PC-9 (cell line): ENCODE results near the gene KIF2C. TPM values are rescaled to one million over a fixed set of nuclear protein-coding genes. Genes with fewer than 3 reads are reported as not detected.

Source experiments
- BruUV-seq: library from RNA; stranded (reverse); fragments of 400-500 nt; replicated peaks from 2 replicates; lab custom pipeline; 2021; lab: Mats Ljungman, UMichigan
- CTCF ChIA-PET: fragments of 300-600 bp; sonication (Branson Sonifier 250); formaldehyde crosslinking; loops from one replicate; lab custom pipeline; 2022; ENCODE audit warnings: antibody characterized with exemption; lab: Charles Lee
- POLR2A ChIA-PET: fragments of 300-600 bp; sonication (Branson Sonifier 250); formaldehyde crosslinking; loops from one replicate; lab custom pipeline; 2022; ENCODE audit warnings: antibody characterized with exemption; ENCODE audit not compliant: unreplicated experiment; lab: Charles Lee
- DNase-seq, 2 experiments: peaks; one replicate each; pipeline versions ENCODE4 v3.0.0 to v3.0.0-alpha.2; 2015 to 2022; ENCODE audit warnings: mixed read lengths in 1 of 2
- H2AFZ ChIP-seq: fragments of 200-600 bp; sonication (generic); 2 replicates; pipeline ENCODE4 v1.8.1; 2017; ENCODE audit warnings: antibody characterized with exemption
- H3F3A ChIP-seq: fragments of 200-600 bp; sonication (generic); 2 replicates; pipeline ENCODE4 v1.8.1; 2017; ENCODE audit warnings: antibody characterized with exemption, mild to moderate bottlenecking, low read depth; ENCODE audit not compliant: insufficient read depth
- H3K27ac ChIP-seq: fragments of 200-600 bp; sonication (generic); 2 replicates; pipeline ENCODE4 v1.6.1; 2016; ENCODE audit warnings: mixed run types
- H3K27me3 ChIP-seq: fragments of 200-600 bp; sonication (generic); 2 replicates; pipeline ENCODE4 v1.6.1; 2016; ENCODE audit warnings: low read depth, mixed run types; ENCODE audit not compliant: insufficient read depth
- H3K36me3 ChIP-seq: fragments of 200-600 bp; sonication (generic); 2 replicates; pipeline ENCODE4 v1.6.1; 2016; ENCODE audit warnings: low read depth, mixed run types
- H3K4me1 ChIP-seq: fragments of 200-600 bp; sonication (generic); replicated peaks from 2 replicates; pipeline ENCODE4 v1.6.1; 2016; ENCODE audit warnings: mixed run types; ENCODE audit not compliant: insufficient read depth
- H3K4me2 ChIP-seq: fragments of 200-600 bp; sonication (generic); 2 replicates; pipeline ENCODE4 v1.6.1; 2017; ENCODE audit warnings: mixed run types
- H3K4me3 ChIP-seq: fragments of 200-600 bp; sonication (generic); 2 replicates; pipeline ENCODE4 v1.6.1; 2016; ENCODE audit warnings: mixed run types
- H3K79me2 ChIP-seq: fragments of 200-600 bp; sonication (generic); 2 replicates; pipeline ENCODE4 v1.6.1; 2017; ENCODE audit warnings: low read depth, mixed run types
- H3K9me2 ChIP-seq: fragments of 200-600 bp; sonication (generic); 2 replicates; pipeline ENCODE4 v1.8.1; 2017; ENCODE audit warnings: mild to moderate bottlenecking; ENCODE audit not compliant: insufficient read depth
- H3K9me3 ChIP-seq: fragments of 200-600 bp; sonication (generic); 2 replicates; pipeline ENCODE4 v1.8.1; 2016; ENCODE audit warnings: low read depth; ENCODE audit not compliant: insufficient read depth
- H4K20me1 ChIP-seq: fragments of 200-600 bp; sonication (generic); 2 replicates; pipeline ENCODE4 v1.8.1; 2017; ENCODE audit not compliant: insufficient read depth
- EZH2 ChIP-seq: fragments of 200-600 bp; sonication (generic); IDR thresholded peaks from 2 replicates; pipeline ENCODE4 v1.8.0; 2017; ENCODE audit warnings: antibody characterized with exemption, low read depth
- intact Hi-C: fragments of 100-400 bp; cut with micrococcal nuclease; formaldehyde crosslinking; loops from one replicate; pipeline ENCODE4 v1.10.0; 2022; ENCODE audit not compliant: unreplicated experiment
- total RNA-seq: library from RNA; stranded (reverse); gene quantifications from 2 replicates; pipeline ENCODE4 v1.2.3, GENCODE V29; 2021
- TF ChIP-seq, protein P1 (sequence below): fragments of 200-600 bp; sonication (generic); conservative IDR thresholded peaks from 2 replicates; pipeline ENCODE4 v1.6.1; 2017; ENCODE audit warnings: mixed run types, antibody characterized with exemption, mild to moderate bottlenecking, moderate library complexity

KIF2C gene
- total RNA-seq, 1 experiment from 2014 or later, result 119 TPM

DNA sequence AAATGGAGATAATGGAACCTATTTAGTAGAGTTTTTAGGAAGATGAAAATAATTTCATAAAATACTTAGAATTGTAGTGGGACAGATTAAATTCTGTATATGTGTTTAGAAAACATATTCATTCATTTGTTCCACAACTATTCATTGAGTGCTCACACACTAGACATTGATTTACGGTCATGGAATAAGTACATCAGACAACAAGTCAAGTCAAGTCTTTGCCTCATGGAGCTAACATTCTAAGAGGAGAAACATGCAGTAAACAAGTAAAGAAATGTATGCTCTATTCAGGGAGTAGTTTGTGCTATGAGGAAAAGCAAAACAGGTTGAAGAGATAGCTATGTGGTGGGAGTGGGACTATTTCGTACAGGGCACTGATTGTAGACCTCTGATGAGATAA, 77.7 kb downstream of the KIF2C start:
- no peak for TF ChIP-seq EZH2
- TF ChIP-seq, protein P1, sequence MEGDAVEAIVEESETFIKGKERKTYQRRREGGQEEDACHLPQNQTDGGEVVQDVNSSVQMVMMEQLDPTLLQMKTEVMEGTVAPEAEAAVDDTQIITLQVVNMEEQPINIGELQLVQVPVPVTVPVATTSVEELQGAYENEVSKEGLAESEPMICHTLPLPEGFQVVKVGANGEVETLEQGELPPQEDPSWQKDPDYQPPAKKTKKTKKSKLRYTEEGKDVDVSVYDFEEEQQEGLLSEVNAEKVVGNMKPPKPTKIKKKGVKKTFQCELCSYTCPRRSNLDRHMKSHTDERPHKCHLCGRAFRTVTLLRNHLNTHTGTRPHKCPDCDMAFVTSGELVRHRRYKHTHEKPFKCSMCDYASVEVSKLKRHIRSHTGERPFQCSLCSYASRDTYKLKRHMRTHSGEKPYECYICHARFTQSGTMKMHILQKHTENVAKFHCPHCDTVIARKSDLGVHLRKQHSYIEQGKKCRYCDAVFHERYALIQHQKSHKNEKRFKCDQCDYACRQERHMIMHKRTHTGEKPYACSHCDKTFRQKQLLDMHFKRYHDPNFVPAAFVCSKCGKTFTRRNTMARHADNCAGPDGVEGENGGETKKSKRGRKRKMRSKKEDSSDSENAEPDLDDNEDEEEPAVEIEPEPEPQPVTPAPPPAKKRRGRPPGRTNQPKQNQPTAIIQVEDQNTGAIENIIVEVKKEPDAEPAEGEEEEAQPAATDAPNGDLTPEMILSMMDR, result no peak
- H3K27me3 ChIP-seq, result no peaks in the 10 kb centered on the region
- DNase-seq, result no peak
- H3K36me3 ChIP-seq, result no peaks in the 10 kb centered on the region
- H3K4me2 ChIP-seq, result no peak overlapping the region
- no peaks in the 10 kb centered on the region for H3K9me2 ChIP-seq
- BruUV-seq, result no TSS peak
- no peaks in the 10 kb centered on the region for H3K79me2 ChIP-seq
- intact Hi-C loops, result no loop called here
- no peak overlapping the region for H3K27ac ChIP-seq
- H3K4me3 ChIP-seq, result no peak overlapping the region
- no peaks in the 10 kb centered on the region for H4K20me1 ChIP-seq
- ChIA-PET POLR2A (interaction anchor here (0.6 kb wide), 2 partner anchors 19 to 1574 kb away, joined by 5 to 9 read pairs; no protein-coding TSS in a partner anchor), CTCF (no interaction called here)
- H2AFZ ChIP-seq, result no peak overlapping the region
- peaks cover 31% of the 10 kb centered on the region for H3K4me1 ChIP-seq
- no peaks in the 10 kb centered on the region for H3K9me3 ChIP-seq
- peaks cover 42% of the 10 kb centered on the region for H3F3A ChIP-seq

Other genes starting within 250 kb of the KIF2C start
- 33.2 and 36.1 TPM in 2 replicates for gene TMEM53, start 65.4 kb upstream of the KIF2C start, total RNA-seq
- 16.3 and 16.9 TPM in 2 replicates for gene ARMH1, start 65.1 kb upstream of the KIF2C start, total RNA-seq
- gene RNU5D-1, start 8.7 kb upstream of the KIF2C start, total RNA-seq, result not detected in 2 replicates
- gene RPS8, start 35.7 kb downstream of the KIF2C start, total RNA-seq, result 2,059 and 2,176 TPM in 2 replicates
- gene BEST4, start 48.3 kb downstream of the KIF2C start, total RNA-seq, result 0.70 and 1.3 TPM in 2 replicates
- gene PLK3, start 60.5 kb downstream of the KIF2C start, total RNA-seq, result 12.7 and 13.0 TPM in 2 replicates
- 2.8 and 4.3 TPM in 2 replicates for gene DYNLT4, start 67.5 kb downstream of the KIF2C start, total RNA-seq
- gene BTBD19, start 68.7 kb downstream of the KIF2C start, total RNA-seq, result 6.2 and 7.3 TPM in 2 replicates
- 0.28 and 0.83 TPM in 2 replicates for gene PTCH2, start 103.4 kb downstream of the KIF2C start, total RNA-seq
- gene EIF2B3, start 246.8 kb downstream of the KIF2C start, total RNA-seq, result 27.4 and 27.9 TPM in 2 replicates